Measurements from ENCODE around the gene PPP2R2B. TPM values are rescaled to one million over a fixed set of nuclear protein-coding genes. Genes with fewer than 3 reads are reported as not detected.

PPP2R2B gene
- total RNA-seq, 4 donors from 2014 or later, result 9.4 to 29.4 (median 20.7) TPM

- DNase-seq (ENCODE audit: low spot score in 2 of 2), result no peak
- no peaks in the 10 kb centered on the region for H3K27me3 ChIP-seq
- no peak overlapping the region for H3K27ac ChIP-seq
- 36 to 56% methylated on average over 1 of the region's 1 CpG for WGBS, 2 donors
- no peak overlapping the region for H3K4me3 ChIP-seq
- H3K9me3 ChIP-seq, result no peaks in the 10 kb centered on the region
- H3K4me1 ChIP-seq, result peaks cover 0 to 9% (median 0%) of the 10 kb centered on the region in 4 donors
- no peaks in the 10 kb centered on the region for H3K36me3 ChIP-seq
- TF ChIP-seq EP300 (IDR thresholded peaks at IDR 0.05) (no peak), CTCF (IDR thresholded peaks at IDR 0.05) (no peak), POLR2A (IDR thresholded peaks at IDR 0.05) (no peak)
Measured at GRCh38 chr5:146889169-146889568, 10.6 kb upstream of the PPP2R2B start.

- no peaks in the 10 kb centered on the region for H3K36me3 ChIP-seq
- no peak overlapping the region for H3K4me3 ChIP-seq
- DNase-seq (ENCODE audit: low spot score in 2 of 2), result no peak
- TF ChIP-seq POLR2A (IDR thresholded peaks at IDR 0.05) (no peak), EP300 (IDR thresholded peaks at IDR 0.05) (no peak), CTCF (IDR thresholded peaks at IDR 0.05) (no peak)
- no peak overlapping the region for H3K27ac ChIP-seq
- H3K9me3 ChIP-seq, result no peaks in the 10 kb centered on the region
- no peaks in the 10 kb centered on the region for H3K27me3 ChIP-seq
- peaks cover 0 to 9% (median 0%) of the 10 kb centered on the region in 4 donors for H3K4me1 ChIP-seq
- WGBS, 2 donors, result 37 to 55% methylated on average over 3 of the region's 3 CpGs
Measured at GRCh38 chr5:146888351-146888978, 9.9 kb upstream of the PPP2R2B start.

GRCh38 chr5:146884066-146884626 is 5.6 kb upstream of the PPP2R2B start:
- 87 to 88% methylated on average over 5 of the region's 5 CpGs for WGBS, 2 donors
- Histone ChIP-seq H3K4me3 (no peak overlapping the region), H3K9me3 (no peaks in the 10 kb centered on the region), H3K27ac (no peak overlapping the region), H3K27me3 (no peaks in the 10 kb centered on the region), H3K4me1 (peaks cover 0 to 3% (median 0%) of the 10 kb centered on the region in 4 donors), H3K36me3 (no peaks in the 10 kb centered on the region)
- no peak for TF ChIP-seq CTCF (IDR thresholded peaks at IDR 0.05)
- TF ChIP-seq POLR2A (IDR thresholded peaks at IDR 0.05), result no peak
- no peak for TF ChIP-seq EP300 (IDR thresholded peaks at IDR 0.05)
- DNase-seq (ENCODE audit: low spot score in 2 of 2), result no peak

GRCh38 chr5:146883511-146883910 is 5.0 kb upstream of the PPP2R2B start:
- TF ChIP-seq EP300 (IDR thresholded peaks at IDR 0.05), result no peak
- no peak for TF ChIP-seq POLR2A (IDR thresholded peaks at IDR 0.05)
- H3K36me3 ChIP-seq, result no peaks in the 10 kb centered on the region

GRCh38 chr5:146880966-146881365 is 2.4 kb upstream of the PPP2R2B start:
- H3K4me3 ChIP-seq, result no peak overlapping the region
- H3K27me3 ChIP-seq, result peaks cover 0 to 8% of the 10 kb centered on the region in 2 donors
- no peaks in the 10 kb centered on the region for H3K36me3 ChIP-seq
- H3K27ac ChIP-seq, result no peak overlapping the region
- peaks cover 0 to 34% (median 6%) of the 10 kb centered on the region in 4 donors for H3K4me1 ChIP-seq
- no peaks in the 10 kb centered on the region for H3K9me3 ChIP-seq
- TF ChIP-seq CTCF (IDR thresholded peaks at IDR 0.05) (no peak), EP300 (IDR thresholded peaks at IDR 0.05) (no peak), POLR2A (IDR thresholded peaks at IDR 0.05) (no peak)
- DNase-seq (ENCODE audit: low spot score in 2 of 2), result no peak
- WGBS, 2 donors, result 56 to 61% methylated on average over 7 of the region's 7 CpGs

More at GRCh38 chr5:146883511-146883910, 5.0 kb upstream of the PPP2R2B start:
- peaks cover 0 to 9% (median 0%) of the 10 kb centered on the region in 4 donors for H3K4me1 ChIP-seq
- no peak overlapping the region for H3K27ac ChIP-seq
- WGBS, 2 donors, result 75 to 77% methylated on average over 2 of the region's 2 CpGs
- H3K9me3 ChIP-seq, result no peaks in the 10 kb centered on the region
- no peak overlapping the region for H3K4me3 ChIP-seq
- DNase-seq (ENCODE audit: low spot score in 2 of 2), result no peak
- no peaks in the 10 kb centered on the region for H3K27me3 ChIP-seq
